WERI-Rb-1 (cell line): Measurements from ENCODE around the gene HDAC4.

Experiments
- DNase-seq: peaks from one replicate; pipeline ENCODE4 v3.0.0-alpha.2; 2020
- H3K27ac ChIP-seq: fragments of 250-450 bp; sonication (Bioruptor Pico); 2 replicates; pipeline ENCODE4 v1.5.1; 2020; ENCODE audit warnings: mild to moderate bottlenecking, moderate library complexity
- H3K27me3 ChIP-seq: fragments of 250-450 bp; sonication (Bioruptor Pico); 2 replicates; pipeline ENCODE4 v1.5.1; 2021; ENCODE audit warnings: mild to moderate bottlenecking, low read depth, moderate library complexity; ENCODE audit not compliant: insufficient read depth, severe bottlenecking
- H3K36me3 ChIP-seq: fragments of 250-450 bp; sonication (Bioruptor Pico); 2 replicates; pipeline ENCODE4 v1.5.1; 2020; ENCODE audit warnings: mild to moderate bottlenecking, moderate library complexity
- H3K4me3 ChIP-seq: 2 replicates; pipeline ENCODE4 v1.5.1; 2011; ENCODE audit warnings: low read depth, mild to moderate bottlenecking, control low read depth, low read length
- H3K9me3 ChIP-seq: fragments of 250-450 bp; sonication (Bioruptor Pico); 2 replicates; pipeline ENCODE4 v1.5.1; 2021; ENCODE audit warnings: mild to moderate bottlenecking, moderate library complexity; ENCODE audit not compliant: severe bottlenecking
- TF ChIP-seq, protein P1 (sequence below): IDR thresholded peaks from 2 replicates; pipeline ENCODE4 v1.5.1; 2011; ENCODE audit warnings: low read depth, mild to moderate bottlenecking, control low read depth, inconsistent platforms, low read length

Gene HDAC4

DNA sequence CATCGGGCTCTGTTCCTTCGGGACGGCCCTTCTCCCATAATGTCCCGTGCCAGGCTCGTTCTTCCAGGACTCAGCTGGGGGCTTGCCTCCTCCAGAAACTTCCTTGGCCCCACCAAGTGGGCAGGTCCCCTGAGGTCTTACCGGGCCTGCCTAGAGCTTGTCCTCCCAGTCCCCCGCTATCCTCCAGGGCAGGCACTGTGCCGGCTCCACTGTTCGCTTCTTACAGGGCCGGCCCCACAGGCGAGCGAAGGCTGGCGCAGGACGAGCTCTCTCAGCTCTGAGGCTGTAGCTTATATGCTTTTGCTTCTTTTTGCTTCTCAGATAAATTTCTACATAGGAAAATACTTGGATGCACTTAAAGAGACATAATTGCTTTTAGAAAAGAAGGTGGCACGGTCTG lies 323.6 kb downstream of the HDAC4 start:
- Histone ChIP-seq H3K27me3 (no peaks in the 10 kb centered on the region), H3K9me3 (no peaks in the 10 kb centered on the region), H3K4me3 (no peak overlapping the region), H3K36me3 (no peaks in the 10 kb centered on the region), H3K27ac (no peak overlapping the region)
- TF ChIP-seq, protein P1, sequence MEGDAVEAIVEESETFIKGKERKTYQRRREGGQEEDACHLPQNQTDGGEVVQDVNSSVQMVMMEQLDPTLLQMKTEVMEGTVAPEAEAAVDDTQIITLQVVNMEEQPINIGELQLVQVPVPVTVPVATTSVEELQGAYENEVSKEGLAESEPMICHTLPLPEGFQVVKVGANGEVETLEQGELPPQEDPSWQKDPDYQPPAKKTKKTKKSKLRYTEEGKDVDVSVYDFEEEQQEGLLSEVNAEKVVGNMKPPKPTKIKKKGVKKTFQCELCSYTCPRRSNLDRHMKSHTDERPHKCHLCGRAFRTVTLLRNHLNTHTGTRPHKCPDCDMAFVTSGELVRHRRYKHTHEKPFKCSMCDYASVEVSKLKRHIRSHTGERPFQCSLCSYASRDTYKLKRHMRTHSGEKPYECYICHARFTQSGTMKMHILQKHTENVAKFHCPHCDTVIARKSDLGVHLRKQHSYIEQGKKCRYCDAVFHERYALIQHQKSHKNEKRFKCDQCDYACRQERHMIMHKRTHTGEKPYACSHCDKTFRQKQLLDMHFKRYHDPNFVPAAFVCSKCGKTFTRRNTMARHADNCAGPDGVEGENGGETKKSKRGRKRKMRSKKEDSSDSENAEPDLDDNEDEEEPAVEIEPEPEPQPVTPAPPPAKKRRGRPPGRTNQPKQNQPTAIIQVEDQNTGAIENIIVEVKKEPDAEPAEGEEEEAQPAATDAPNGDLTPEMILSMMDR = no peak
- DNase-seq = no peak

DNA sequence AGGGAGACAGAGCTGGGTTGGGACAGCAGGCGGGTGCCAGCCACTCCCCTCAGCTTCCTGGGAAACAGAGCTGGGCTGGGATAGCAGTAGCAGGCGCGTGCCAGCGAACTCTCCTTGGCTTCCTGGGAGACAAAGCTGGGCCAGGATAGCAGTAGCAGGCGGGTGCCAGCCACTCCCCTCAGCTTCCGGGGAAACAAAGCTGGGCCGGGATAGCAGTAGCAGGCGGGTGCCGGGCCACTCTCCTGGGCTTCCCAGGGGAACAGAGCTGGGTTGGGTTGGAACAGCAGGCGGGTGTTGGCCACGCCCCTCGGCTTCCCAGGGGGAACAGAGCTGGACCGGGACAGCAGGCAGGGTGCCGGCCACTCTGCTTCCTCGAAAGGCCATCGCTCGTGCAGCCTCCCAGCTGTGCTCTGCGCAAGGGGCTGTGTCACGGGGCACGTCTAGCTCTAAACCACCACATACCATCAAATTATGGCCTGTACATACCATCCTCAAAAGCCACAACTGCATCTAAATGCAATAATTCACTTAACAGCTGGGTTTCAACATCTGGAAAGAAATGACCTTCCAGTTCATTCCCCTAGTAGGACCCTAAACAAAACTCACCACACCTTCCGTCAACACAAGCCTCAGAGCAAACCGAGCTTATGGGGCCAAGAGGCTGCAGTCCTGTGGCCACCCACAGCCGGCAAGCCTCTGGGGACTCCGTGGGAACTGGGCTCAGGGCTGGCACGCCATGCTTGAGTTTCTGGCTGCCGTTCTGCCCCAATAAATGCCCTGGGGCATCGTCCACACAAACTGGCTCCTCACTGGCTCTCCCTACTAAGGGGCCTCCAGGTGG lies 324.7 kb downstream of the HDAC4 start:
- Histone ChIP-seq H3K4me3 (no peak overlapping the region), H3K27ac (no peak overlapping the region), H3K36me3 (no peaks in the 10 kb centered on the region), H3K27me3 (no peaks in the 10 kb centered on the region), H3K9me3 (no peaks in the 10 kb centered on the region)
- TF ChIP-seq, protein P1 = no peak
- no peak for DNase-seq

DNA sequence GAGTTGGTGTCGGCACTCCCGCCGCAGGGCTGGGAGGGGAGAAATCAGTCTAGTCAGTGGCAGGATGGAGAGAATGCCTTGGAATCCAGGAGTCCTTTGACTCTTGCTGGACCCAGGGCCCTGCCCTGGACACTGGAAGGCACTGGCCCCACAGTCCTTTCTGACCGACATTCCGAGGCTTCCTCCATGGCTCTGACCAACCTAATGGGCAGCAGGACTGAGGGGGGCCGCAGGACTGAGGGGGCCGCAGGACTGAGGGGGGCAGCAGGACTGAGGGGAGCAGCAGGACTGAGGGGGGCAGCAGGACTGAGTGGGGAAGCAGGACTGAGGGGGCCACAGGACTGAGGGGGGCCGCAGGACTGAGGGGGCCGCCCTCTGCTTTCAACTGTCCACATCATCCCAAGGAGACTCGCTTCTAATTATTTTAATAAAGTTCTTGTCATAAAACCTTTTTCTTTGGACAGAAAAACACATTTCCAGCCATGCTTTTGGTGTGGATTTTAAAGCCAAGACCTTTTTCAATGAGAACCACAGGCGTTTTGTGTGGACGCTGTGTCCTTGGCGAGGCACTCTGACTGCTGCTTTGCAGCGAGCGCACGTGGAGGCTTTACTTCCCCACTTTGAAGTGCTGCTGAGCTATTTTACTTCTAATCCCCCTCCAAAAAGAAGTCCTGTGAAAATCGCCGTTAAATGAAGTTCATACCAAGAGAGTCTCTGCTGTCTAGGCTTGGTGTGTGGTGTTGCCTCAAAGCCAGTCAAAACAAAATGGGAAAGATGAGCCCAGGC lies 326.9 kb downstream of the HDAC4 start:
- Histone ChIP-seq H3K4me3 (no peak overlapping the region), H3K9me3 (no peaks in the 10 kb centered on the region), H3K27me3 (no peaks in the 10 kb centered on the region), H3K27ac (no peak overlapping the region), H3K36me3 (no peaks in the 10 kb centered on the region)
- DNase-seq = no peak
- TF ChIP-seq, protein P1 = no peak

DNA sequence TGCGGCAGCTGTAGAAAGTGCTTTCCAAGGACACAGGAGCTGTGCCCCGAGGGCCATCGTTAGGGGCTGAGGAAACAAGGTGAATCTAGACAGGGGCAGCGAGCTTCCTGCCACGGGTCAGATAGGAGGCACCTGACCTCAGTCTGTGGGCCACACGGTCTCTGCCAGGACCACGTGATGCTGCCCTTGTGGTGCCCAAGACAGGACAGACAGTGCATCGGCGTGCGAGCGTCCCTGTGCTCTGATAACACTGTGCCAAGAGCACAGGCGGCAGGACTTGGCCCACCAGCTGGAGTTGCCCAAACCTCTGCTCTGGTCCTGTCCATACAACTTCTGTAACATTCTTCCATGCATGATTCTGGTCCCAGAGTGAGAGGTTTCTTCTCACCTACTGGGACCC lies 327.6 kb downstream of the HDAC4 start:
- no peak overlapping the region for H3K27ac ChIP-seq
- DNase-seq = no peak
- H3K4me3 ChIP-seq = no peak overlapping the region
- TF ChIP-seq, protein P1 = no peak
- no peaks in the 10 kb centered on the region for H3K27me3 ChIP-seq
- no peaks in the 10 kb centered on the region for H3K9me3 ChIP-seq
- no peaks in the 10 kb centered on the region for H3K36me3 ChIP-seq

DNA sequence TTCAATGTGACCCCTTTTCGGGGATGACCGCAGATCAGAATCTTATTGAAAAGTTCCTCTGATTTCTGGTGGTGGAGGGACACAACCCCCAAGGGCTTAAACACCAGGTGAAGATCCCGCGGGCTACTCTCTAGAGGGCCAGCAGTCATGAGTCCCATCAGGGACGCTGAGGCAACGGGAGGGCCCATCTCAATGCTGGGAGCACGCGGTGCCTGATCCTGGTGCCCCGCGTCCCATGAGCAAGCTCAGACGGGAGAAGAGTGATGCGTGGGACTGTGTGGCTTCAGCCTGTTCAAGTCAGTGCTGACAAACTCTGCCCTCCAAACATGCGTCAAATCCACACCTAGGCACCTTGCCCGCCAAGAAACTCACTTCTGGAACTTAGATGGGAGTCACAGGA lies 328.0 kb downstream of the HDAC4 start:
- Histone ChIP-seq H3K36me3 (no peaks in the 10 kb centered on the region), H3K27me3 (no peaks in the 10 kb centered on the region), H3K27ac (no peak overlapping the region), H3K9me3 (no peaks in the 10 kb centered on the region), H3K4me3 (no peak overlapping the region)
- TF ChIP-seq, protein P1 = no peak
- DNase-seq = no peak
